GM23338 (cell line): ENCODE results near the gene KICS2.

ENCODE experiments used
- EZH2 ChIP-seq: fragments of 200-600 bp; sonication (generic); IDR thresholded peaks from one replicate; pipeline ENCODE4 v1.8.0; 2017; ENCODE audit warnings: antibody characterized with exemption, mild to moderate bottlenecking, low read depth; ENCODE audit not compliant: unreplicated experiment
- TF ChIP-seq, protein P1 (sequence below), 2 experiments: fragments of 200-600 bp in 1 of 2; sonication (generic) in 1 of 2; conservative IDR thresholded peaks; 2 replicates each; pipeline versions ENCODE4 v1.5.1 to v1.6.1; 2016 to 2017; ENCODE audit warnings: antibody characterized with exemption in 2 of 2, low read depth in 2 of 2, mild to moderate bottlenecking in 2 of 2, moderate library complexity in 1 of 2

DNA sequence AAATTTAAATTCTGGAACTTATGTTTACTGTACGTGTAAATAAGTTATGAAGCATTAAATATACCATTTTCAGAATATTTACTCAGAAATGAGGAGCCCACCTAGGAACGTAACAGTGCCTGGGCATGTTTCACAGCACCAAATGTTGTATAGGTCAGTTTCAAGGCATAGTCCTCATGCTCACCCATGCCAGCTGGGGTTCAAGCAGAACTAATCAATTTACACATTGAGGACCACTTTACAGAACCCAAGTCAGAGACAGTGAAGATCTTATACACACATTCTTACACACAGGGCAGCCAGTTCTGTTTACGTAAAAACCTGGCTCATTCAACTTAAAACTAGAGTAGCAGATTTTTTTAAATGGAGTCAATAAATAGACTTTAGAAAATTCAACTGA is 2.0 kb downstream of the KICS2 start:
- TF ChIP-seq, protein P1, sequence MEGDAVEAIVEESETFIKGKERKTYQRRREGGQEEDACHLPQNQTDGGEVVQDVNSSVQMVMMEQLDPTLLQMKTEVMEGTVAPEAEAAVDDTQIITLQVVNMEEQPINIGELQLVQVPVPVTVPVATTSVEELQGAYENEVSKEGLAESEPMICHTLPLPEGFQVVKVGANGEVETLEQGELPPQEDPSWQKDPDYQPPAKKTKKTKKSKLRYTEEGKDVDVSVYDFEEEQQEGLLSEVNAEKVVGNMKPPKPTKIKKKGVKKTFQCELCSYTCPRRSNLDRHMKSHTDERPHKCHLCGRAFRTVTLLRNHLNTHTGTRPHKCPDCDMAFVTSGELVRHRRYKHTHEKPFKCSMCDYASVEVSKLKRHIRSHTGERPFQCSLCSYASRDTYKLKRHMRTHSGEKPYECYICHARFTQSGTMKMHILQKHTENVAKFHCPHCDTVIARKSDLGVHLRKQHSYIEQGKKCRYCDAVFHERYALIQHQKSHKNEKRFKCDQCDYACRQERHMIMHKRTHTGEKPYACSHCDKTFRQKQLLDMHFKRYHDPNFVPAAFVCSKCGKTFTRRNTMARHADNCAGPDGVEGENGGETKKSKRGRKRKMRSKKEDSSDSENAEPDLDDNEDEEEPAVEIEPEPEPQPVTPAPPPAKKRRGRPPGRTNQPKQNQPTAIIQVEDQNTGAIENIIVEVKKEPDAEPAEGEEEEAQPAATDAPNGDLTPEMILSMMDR (conservative IDR thresholded peaks at IDR 0.05; ENCODE audit: low read depth in 2 of 2), result no peak
- no peak for TF ChIP-seq EZH2
